Measurements from ENCODE around the gene CHAT. TPM values are rescaled to one million over a fixed set of nuclear protein-coding genes. Genes with fewer than 3 reads are reported as not detected.

The CHAT gene
- total RNA-seq, 4 donors from 2014 or later: not detected

- DNase-seq: no peak
- intact Hi-C loops (cut with DNase I; ENCODE audit: low total_unique reads): no loop called here
- TF ChIP-seq POLR2A (IDR thresholded peaks at IDR 0.05): no peak
- no peak for TF ChIP-seq CTCF (IDR thresholded peaks at IDR 0.05)
Observed at GRCh38 chr10:49694466-49694865, 80.6 kb downstream of the CHAT start.

GRCh38 chr10:49696311-49696710, 82.5 kb downstream of the CHAT start:
- no peak for TF ChIP-seq POLR2A (IDR thresholded peaks at IDR 0.05)
- TF ChIP-seq CTCF (IDR thresholded peaks at IDR 0.05): no peak
- intact Hi-C loops (cut with DNase I; ENCODE audit: low total_unique reads): no loop called here

More at GRCh38 chr10:49694466-49694865, 80.6 kb downstream of the CHAT start:
- H3K9me3 ChIP-seq: no peaks in the 10 kb centered on the region
- no peaks in the 10 kb centered on the region for H3K4me1 ChIP-seq
- H3K27me3 ChIP-seq: no peaks in the 10 kb centered on the region
- no peaks in the 10 kb centered on the region for H3K36me3 ChIP-seq
- no peak overlapping the region for H3K27ac ChIP-seq
- H3K4me3 ChIP-seq: no peak overlapping the region

GRCh38 chr10:49698679-49699078, 84.8 kb downstream of the CHAT start:
- no peak overlapping the region for H3K4me3 ChIP-seq
- H3K36me3 ChIP-seq: no peaks in the 10 kb centered on the region
- H3K9me3 ChIP-seq: no peaks in the 10 kb centered on the region
- no peak overlapping the region for H3K27ac ChIP-seq
- intact Hi-C loops (cut with DNase I; ENCODE audit: low total_unique reads): no loop called here
- TF ChIP-seq POLR2A (IDR thresholded peaks at IDR 0.05): no peak
- no peak for TF ChIP-seq CTCF (IDR thresholded peaks at IDR 0.05)
- no peaks in the 10 kb centered on the region for H3K4me1 ChIP-seq
- no peak for DNase-seq
- H3K27me3 ChIP-seq: no peaks in the 10 kb centered on the region

More at GRCh38 chr10:49696311-49696710, 82.5 kb downstream of the CHAT start:
- H3K27ac ChIP-seq: no peak overlapping the region
- H3K9me3 ChIP-seq: no peaks in the 10 kb centered on the region
- no peaks in the 10 kb centered on the region for H3K36me3 ChIP-seq
- H3K4me3 ChIP-seq: no peak overlapping the region
- no peaks in the 10 kb centered on the region for H3K4me1 ChIP-seq
- DNase-seq: no peak
- H3K27me3 ChIP-seq: no peaks in the 10 kb centered on the region

GRCh38 chr10:49700211-49700610, 86.4 kb downstream of the CHAT start:
- Histone ChIP-seq H3K27ac (no peak overlapping the region), H3K4me1 (no peaks in the 10 kb centered on the region), H3K27me3 (no peaks in the 10 kb centered on the region), H3K36me3 (no peaks in the 10 kb centered on the region), H3K9me3 (no peaks in the 10 kb centered on the region), H3K4me3 (no peak overlapping the region)
- TF ChIP-seq CTCF (IDR thresholded peaks at IDR 0.05) (no peak), POLR2A (IDR thresholded peaks at IDR 0.05) (no peak)
- intact Hi-C loops (cut with DNase I; ENCODE audit: low total_unique reads): no loop called here
- DNase-seq: no peak

GRCh38 chr10:49700997-49701396, 87.2 kb downstream of the CHAT start:
- no peak for DNase-seq
- Histone ChIP-seq H3K4me1 (no peaks in the 10 kb centered on the region), H3K4me3 (no peak overlapping the region), H3K36me3 (no peaks in the 10 kb centered on the region), H3K27me3 (no peaks in the 10 kb centered on the region), H3K9me3 (no peaks in the 10 kb centered on the region), H3K27ac (no peak overlapping the region)
- intact Hi-C loops (cut with DNase I; ENCODE audit: low total_unique reads): no loop called here
- TF ChIP-seq POLR2A (IDR thresholded peaks at IDR 0.05): no peak

- no peak for TF ChIP-seq POLR2A (IDR thresholded peaks at IDR 0.05)
- no peak for TF ChIP-seq CTCF (IDR thresholded peaks at IDR 0.05)
Observed at GRCh38 chr10:49707585-49707984, 93.7 kb downstream of the CHAT start.

More at GRCh38 chr10:49707585-49707984, 93.7 kb downstream of the CHAT start:
- no peaks in the 10 kb centered on the region for H3K27me3 ChIP-seq
- H3K27ac ChIP-seq: no peak overlapping the region
- intact Hi-C loops (cut with DNase I; ENCODE audit: low total_unique reads): no loop called here
- no peaks in the 10 kb centered on the region for H3K9me3 ChIP-seq
- no peak overlapping the region for H3K4me3 ChIP-seq
- no peaks in the 10 kb centered on the region for H3K36me3 ChIP-seq
- DNase-seq: no peak
- no peaks in the 10 kb centered on the region for H3K4me1 ChIP-seq
